K562 (cell line): Measurements from ENCODE around the gene APCDD1.

Experiments used
- AFF4 ChIP-seq: sonication (generic); formaldehyde crosslinking; IDR thresholded peaks from 2 replicates; pipeline ENCODE4 v1.8.0; 2023; ENCODE audit warnings: mild to moderate bottlenecking, missing genetic modification reagents
- ATF6 ChIP-seq: sonication (generic); formaldehyde crosslinking; IDR thresholded peaks from 2 replicates; pipeline ENCODE4 v1.4.0; 2020; ENCODE audit warnings: mild to moderate bottlenecking, missing genetic modification reagents
- CBFB ChIP-seq: sonication (generic); formaldehyde crosslinking; IDR thresholded peaks from 2 replicates; pipeline ENCODE4 v1.4.0; 2020; ENCODE audit warnings: mild to moderate bottlenecking, missing genetic modification reagents
- DNMT1 ChIP-seq: fragments of 450-650 bp; IDR thresholded peaks from 2 replicates; pipeline ENCODE4 v1.6.1; 2016; ENCODE audit warnings: antibody characterized with exemption, mild to moderate bottlenecking
- ETS1 ChIP-seq: conservative IDR thresholded peaks from 2 replicates; pipeline ENCODE4 v1.6.1; 2011; ENCODE audit warnings: low read depth, mild to moderate bottlenecking, low read length; ENCODE audit not compliant: control insufficient read depth
- EZH2 ChIP-seq: IDR thresholded peaks from 2 replicates; pipeline ENCODE4 v1.6.1; 2012; ENCODE audit warnings: low read depth, mild to moderate bottlenecking, inconsistent platforms, low read length, borderline replicate concordance
- GATA2 ChIP-seq: sonication (generic); formaldehyde crosslinking; IDR thresholded peaks from 2 replicates; pipeline ENCODE4 v1.4.0; 2020; ENCODE audit warnings: mild to moderate bottlenecking, missing genetic modification reagents
- MAFF ChIP-seq: IDR thresholded peaks from 2 replicates; pipeline ENCODE4 v1.6.1; 2012; ENCODE audit warnings: low read length, improper control_type of control experiment
- PHF21A ChIP-seq: fragments of 450-650 bp; IDR thresholded peaks from 2 replicates; pipeline ENCODE4 v1.6.1; 2017; ENCODE audit warnings: low read depth, borderline replicate concordance
- POLR2AphosphoS5 ChIP-seq: IDR thresholded peaks from 2 replicates; pipeline ENCODE4 v1.6.1; 2011; ENCODE audit warnings: mild to moderate bottlenecking, low read depth, low read length, moderate library complexity; ENCODE audit not compliant: control insufficient read depth, insufficient read depth
- RAD21 ChIP-seq, 2 experiments: fragments of 250-450 bp in 1 of 2; fragments of 450-650 bp in 1 of 2; sonication (Bioruptor Pico) in 1 of 2; formaldehyde crosslinking in 1 of 2; IDR thresholded peaks in 1 of 2; conservative IDR thresholded peaks in 1 of 2; 2 replicates each; pipeline versions ENCODE4 v1.4.0 to v1.8.0; 2020 to 2022; ENCODE audit warnings: mild to moderate bottlenecking in 2 of 2, moderate library complexity in 1 of 2
- RBBP5 ChIP-seq: fragments of 200-600 bp; sonication (generic); IDR thresholded peaks from 2 replicates; pipeline ENCODE4 v1.6.1; 2012; ENCODE audit warnings: borderline replicate concordance, mild to moderate bottlenecking, low read length, control low read depth, inconsistent platforms; ENCODE audit not compliant: insufficient read depth, poor library complexity, severe bottlenecking
- TRIM28 ChIP-seq: fragments of 450-650 bp; IDR thresholded peaks from 2 replicates; pipeline ENCODE4 v1.6.1; 2017
- ZHX1 ChIP-seq: fragments of 150-350 bp; conservative IDR thresholded peaks from 2 replicates; pipeline ENCODE4 v1.6.1; 2014; ENCODE audit warnings: low read length

- TF ChIP-seq TRIM28 = no peak
- no peak for TF ChIP-seq EZH2
- no peak for TF ChIP-seq CBFB (CRISPR knock-in tag)
- no peak for TF ChIP-seq RAD21 (CRISPR knock-in tag; conservative IDR thresholded peaks at IDR 0.05 in 1 of 2, IDR thresholded peaks at IDR 0.05 in 1 of 2)
- no peak for TF ChIP-seq GATA2 (CRISPR knock-in tag)
- TF ChIP-seq AFF4 (CRISPR knock-in tag) = no peak
- TF ChIP-seq POLR2AphosphoS5 = no peak
- TF ChIP-seq DNMT1 = no peak
- no peak for TF ChIP-seq PHF21A
- no peak for TF ChIP-seq MAFF
- no peak for TF ChIP-seq ZHX1
- no peak for TF ChIP-seq ETS1
- TF ChIP-seq RBBP5 = no peak
- TF ChIP-seq ATF6 (CRISPR knock-in tag) = no peak
Measured at GRCh38 chr18:10522574-10522973, 68.1 kb downstream of the APCDD1 start.
